HCT116 (cell line): Measurements from ENCODE around the gene RUNX1. TPM values are rescaled to one million over a fixed set of nuclear protein-coding genes. Genes with fewer than 3 reads are reported as not detected.

Experiments
- ATAC-seq: fragments of 200-7000 bp; cut with Tn5 transposase; 2 replicates; pipeline ENCODE4 v1.9.1; 2020; ENCODE audit warnings: mild to moderate bottlenecking, moderate library complexity
- BruUV-seq: library from RNA; stranded (reverse); fragments of 400-500 nt; replicated peaks from 2 replicates; lab custom pipeline; 2021; lab: Mats Ljungman, UMichigan
- CTCF ChIA-PET: fragments of 300-600 bp; sonication (Branson Sonifier 250); formaldehyde crosslinking; loops from one replicate; lab custom pipeline; 2021; ENCODE audit warnings: antibody characterized with exemption; lab: Charles Lee
- POLR2A ChIA-PET: fragments of 300-600, 350-600 bp; sonication (Branson Sonifier 250); formaldehyde crosslinking; loops from one replicate; lab custom pipeline; 2021; ENCODE audit warnings: antibody characterized with exemption; lab: Charles Lee
- RAD21 ChIA-PET, 2 experiments: fragments of 300-600 bp; sonication (Branson Sonifier 250); formaldehyde crosslinking; loops; one replicate each; lab custom pipeline; 2023; ENCODE audit warnings: low total read pairs in 2 of 2; ENCODE audit not compliant: uncharacterized antibody in 2 of 2, unreplicated experiment in 2 of 2, low non-redundant PET in 1 of 2; lab: Charles Lee
- DNase-seq: peaks from one replicate; pipeline ENCODE4 v3.0.0-alpha.2; 2010; ENCODE audit warnings: low read depth, low spot score
- H2AFZ ChIP-seq: fragments of 200-600 bp; shearing (Covaris generic), sonication (generic); 2 replicates; pipeline ENCODE4 v1.6.1; 2017; ENCODE audit warnings: low read depth, mixed run types, mixed read lengths, antibody characterized with exemption, low read length; ENCODE audit not compliant: poor library complexity, severe bottlenecking
- H3K27ac ChIP-seq: 2 replicates; pipeline ENCODE4 v1.5.1; 2012; ENCODE audit warnings: low read depth, low read length
- H3K27me3 ChIP-seq: fragments of 200-600 bp; sonication (generic); 2 replicates; pipeline ENCODE4 v1.6.1; 2016; ENCODE audit warnings: mixed run types, low read length, mixed read lengths; ENCODE audit not compliant: insufficient read depth
- H3K36me3 ChIP-seq, 2 experiments: fragments of 200-500 bp in 1 of 2; fragments of 200-600 bp in 1 of 2; sonication (Bioruptor generic) in 1 of 2; sonication (generic) in 1 of 2; 2 replicates each; pipeline versions ENCODE4 v1.5.1 to v1.6.1; 2014 to 2016; ENCODE audit warnings: low read length in 2 of 2, inconsistent platforms in 1 of 2, mixed read lengths in 1 of 2, mixed run types in 1 of 2; ENCODE audit not compliant: insufficient read depth in 2 of 2, control insufficient read depth in 1 of 2
- H3K4me1 ChIP-seq, 2 experiments: fragments of 200-600 bp in 1 of 2; sonication (generic) in 1 of 2; 2 replicates each; pipeline versions ENCODE4 v1.5.1 to v1.6.1; 2012 to 2017; ENCODE audit warnings: low read length in 2 of 2, inconsistent platforms in 1 of 2, mild to moderate bottlenecking in 1 of 2, mixed read lengths in 1 of 2, mixed run types in 1 of 2, moderate library complexity in 1 of 2; ENCODE audit not compliant: insufficient read depth in 2 of 2, control insufficient read depth in 1 of 2
- H3K4me2 ChIP-seq: fragments of 200-600 bp; sonication (generic); 2 replicates; pipeline ENCODE4 v1.6.1; 2017; ENCODE audit warnings: mixed run types, low read length, mixed read lengths
- H3K4me3 ChIP-seq, 2 experiments: fragments of 200-600 bp in 1 of 2; sonication (generic) in 1 of 2; replicated peaks in 1 of 2; 2 replicates each; pipeline ENCODE4 v1.5.1; 2011 to 2016; ENCODE audit warnings: low read length in 2 of 2, control low read depth in 1 of 2, low read depth in 1 of 2, mild to moderate bottlenecking in 1 of 2, mixed read lengths in 1 of 2, mixed run types in 1 of 2
- H3K79me2 ChIP-seq: fragments of 200-600 bp; sonication (generic); 2 replicates; pipeline ENCODE4 v1.6.1; 2017; ENCODE audit warnings: mild to moderate bottlenecking, mixed run types, low read length, moderate library complexity, mixed read lengths; ENCODE audit not compliant: insufficient read depth
- H3K9ac ChIP-seq: fragments of 200-600 bp; sonication (generic); 2 replicates; pipeline ENCODE4 v1.6.1; 2016; ENCODE audit warnings: low read length, mixed read lengths
- H3K9me2 ChIP-seq: fragments of 200-600 bp; sonication (generic), shearing (Covaris generic); 2 replicates; pipeline ENCODE4 v1.6.1; 2017; ENCODE audit warnings: mixed run types, mild to moderate bottlenecking, moderate library complexity; ENCODE audit not compliant: insufficient read depth
- H3K9me3 ChIP-seq, 2 experiments: fragments of 200-500 bp in 1 of 2; fragments of 200-600 bp in 1 of 2; sonication (Bioruptor generic) in 1 of 2; sonication (generic) in 1 of 2; 2 replicates each; pipeline ENCODE4 v1.6.1; 2014 to 2017; ENCODE audit warnings: low read length in 2 of 2, mixed read lengths in 2 of 2, inconsistent platforms in 1 of 2, low read depth in 1 of 2, mild to moderate bottlenecking in 1 of 2, mixed run types in 1 of 2, moderate library complexity in 1 of 2; ENCODE audit not compliant: control insufficient read depth in 1 of 2, insufficient read depth in 1 of 2
- H4K20me1 ChIP-seq: fragments of 200-600 bp; sonication (generic), shearing (Covaris generic); 2 replicates; pipeline ENCODE4 v1.6.1; 2017; ENCODE audit warnings: mixed run types, mild to moderate bottlenecking, moderate library complexity; ENCODE audit not compliant: insufficient read depth
- EGR1 ChIP-seq: IDR thresholded peaks from 2 replicates; pipeline ENCODE4 v1.6.1; 2012; ENCODE audit warnings: low read depth
- POLR2A ChIP-seq: IDR thresholded peaks from 2 replicates; pipeline ENCODE4 v1.7.0; 2011; ENCODE audit warnings: borderline replicate concordance; ENCODE audit not compliant: insufficient read depth, insufficient read length; ENCODE audit errors: extremely low read depth
- RAD21 ChIP-seq: IDR thresholded peaks from 2 replicates; pipeline ENCODE4 v1.6.1; 2012; ENCODE audit warnings: low read depth, mild to moderate bottlenecking
- REST ChIP-seq: IDR thresholded peaks from 2 replicates; pipeline ENCODE4 v1.6.1; 2012; ENCODE audit warnings: low read depth
- SIN3A ChIP-seq: IDR thresholded peaks from 2 replicates; pipeline ENCODE4 v1.6.1; 2012; ENCODE audit warnings: low read depth
- SP1 ChIP-seq: IDR thresholded peaks from 2 replicates; pipeline ENCODE4 v1.6.1; 2012; ENCODE audit warnings: low read depth
- ZFX ChIP-seq: fragments of 450-650 bp; IDR thresholded peaks from 2 replicates; pipeline ENCODE4 v1.6.1; 2017
- ZNF274 ChIP-seq: fragments of 200-500 bp; sonication (Bioruptor generic); IDR thresholded peaks from 2 replicates; pipeline ENCODE4 v1.6.1; 2014; ENCODE audit warnings: mild to moderate bottlenecking, low read depth, low read length, inconsistent platforms
- intact Hi-C: fragments of 100-400 bp; cut with micrococcal nuclease; formaldehyde crosslinking; loops from 2 replicates; pipeline ENCODE4 v1.10.0; 2022
- total RNA-seq: library from RNA; stranded (reverse); gene quantifications from one replicate; pipeline ENCODE4 v1.2.1, GENCODE V29; 2021; ENCODE audit not compliant: unreplicated experiment

RUNX1 gene
- total RNA-seq, 1 experiment from 2014 or later = 33.5 TPM

DNA sequence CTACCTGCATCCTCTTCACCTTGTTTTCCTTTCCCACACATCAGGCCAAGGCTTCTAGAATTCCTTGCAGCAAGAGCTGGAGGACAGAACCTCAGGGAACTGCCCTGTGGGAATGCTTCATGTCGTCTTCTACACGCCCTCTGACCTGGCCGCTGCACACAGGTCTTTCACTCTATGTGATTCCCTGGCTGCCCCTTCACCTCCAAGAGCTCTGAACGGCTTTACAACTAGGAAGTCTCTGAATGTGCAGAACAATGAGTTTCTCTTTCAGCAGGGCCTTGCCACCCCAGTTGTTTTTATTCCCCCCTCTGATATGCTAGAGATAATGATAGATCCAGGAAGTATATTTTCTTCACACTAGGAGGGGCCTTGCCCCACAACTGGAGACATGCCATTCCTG lies 237.7 kb downstream of the RUNX1 start:
- Histone ChIP-seq H4K20me1 (no peaks in the 10 kb centered on the region), H3K4me2 (no peak overlapping the region), H3K9ac (no peak overlapping the region), H3K79me2 (peaks cover 3% of the 10 kb centered on the region), H3K36me3 (peaks cover 0 to 11% of the 10 kb centered on the region in 2 experiments; a peak in 1 of 4 replicates), H3K4me1 (peaks cover 65 to 87% of the 10 kb centered on the region in 2 experiments), H3K27ac (no peak overlapping the region), H2AFZ (no peak overlapping the region), H3K27me3 (no peaks in the 10 kb centered on the region), H3K4me3 (no peak overlapping the region), H3K9me3 (no peaks in the 10 kb centered on the region), H3K9me2 (no peaks in the 10 kb centered on the region)
- ChIA-PET POLR2A (interaction anchor here (1.4 to 1.9 kb wide), 2 partner anchors 11 to 14 kb away, joined by 3 to 4 read pairs; no protein-coding TSS in a partner anchor), CTCF (no interaction called here), RAD21 (no interaction called here)
- DNase-seq (no peak), ATAC-seq (no peak)
- intact Hi-C loops = no loop called here
- TF ChIP-seq ZNF274 = no peak
- no peak for TF ChIP-seq EGR1
- no peak for TF ChIP-seq REST
- TF ChIP-seq ZFX = no peak
- TF ChIP-seq SIN3A = no peak
- TF ChIP-seq SP1 = no peak
- TF ChIP-seq RAD21 = no peak
- TF ChIP-seq POLR2A = no peak
- BruUV-seq = no TSS peak
